Vagina (tissue), 2 donors: Measurements from ENCODE around the gene RASAL3.

ENCODE experiments used
- POLR2A ChIP-seq, 2 donors: fragments of 450-650 bp; IDR thresholded peaks; one replicate each; pipeline ENCODE4 v1.6.1; 2017; ENCODE audit warnings: antibody characterized with exemption in 2 of 2, mild to moderate bottlenecking in 2 of 2, moderate library complexity in 2 of 2
- POLR2AphosphoS5 ChIP-seq, 2 donors: sonication (generic); formaldehyde crosslinking; IDR thresholded peaks; one replicate each; pipeline ENCODE4 v1.9.0; 2017; ENCODE audit warnings: antibody characterized with exemption in 2 of 2, mild to moderate bottlenecking in 2 of 2, low read depth in 1 of 2; ENCODE audit not compliant: insufficient read depth in 1 of 2
- TF ChIP-seq, protein P1 (sequence below), 3 experiments: fragments of 450-650 bp in 2 of 3; fragments of 200-600 bp in 1 of 3; sonication (generic) in 1 of 3; IDR thresholded peaks; one replicate each; pipeline ENCODE4 v1.5.1; 2017 to 2019; ENCODE audit warnings: antibody characterized with exemption in 3 of 3, mild to moderate bottlenecking in 2 of 3, moderate library complexity in 2 of 3

DNA sequence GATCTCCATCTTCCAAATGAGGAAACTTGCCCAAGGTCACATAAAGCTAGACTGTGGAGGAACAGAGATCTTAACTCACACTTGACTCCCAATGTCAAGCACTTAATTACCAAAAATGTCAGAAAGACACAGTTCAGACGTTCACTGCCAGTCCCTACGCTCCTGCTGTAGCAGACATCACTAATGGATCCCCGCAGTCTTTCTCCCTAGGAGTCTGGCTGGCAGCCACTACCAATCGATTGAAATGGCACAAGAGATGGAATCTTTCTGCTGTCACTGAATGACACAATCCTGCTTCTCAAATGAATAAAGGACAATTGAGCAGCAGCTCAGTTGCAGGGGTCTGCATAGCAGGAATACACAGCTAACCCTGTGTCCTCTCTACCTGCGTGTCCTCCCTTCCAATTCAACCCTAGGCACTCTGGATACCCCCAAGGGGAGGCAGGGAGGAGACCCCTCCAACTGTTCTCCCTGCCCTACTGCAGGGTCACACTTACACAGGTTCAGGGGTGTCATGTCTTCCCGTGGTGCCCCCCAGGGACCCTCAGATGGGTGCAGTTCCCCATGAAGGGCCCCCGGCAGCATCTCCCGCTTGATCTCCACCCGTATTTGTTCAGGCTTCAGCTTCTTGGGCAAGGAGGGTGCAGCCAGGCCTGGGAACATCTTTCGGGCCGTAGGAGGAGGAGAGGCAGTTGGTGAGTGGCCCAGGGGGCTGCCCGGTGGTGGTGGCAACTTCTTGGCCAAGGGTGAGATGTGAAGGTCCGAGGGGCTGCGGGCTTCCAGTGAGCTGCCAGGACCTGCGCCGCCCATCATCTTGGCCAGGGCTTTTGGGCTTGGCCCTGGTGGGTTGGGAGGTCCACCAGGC is 37.6 kb downstream of the RASAL3 start:
- TF ChIP-seq, protein P1, sequence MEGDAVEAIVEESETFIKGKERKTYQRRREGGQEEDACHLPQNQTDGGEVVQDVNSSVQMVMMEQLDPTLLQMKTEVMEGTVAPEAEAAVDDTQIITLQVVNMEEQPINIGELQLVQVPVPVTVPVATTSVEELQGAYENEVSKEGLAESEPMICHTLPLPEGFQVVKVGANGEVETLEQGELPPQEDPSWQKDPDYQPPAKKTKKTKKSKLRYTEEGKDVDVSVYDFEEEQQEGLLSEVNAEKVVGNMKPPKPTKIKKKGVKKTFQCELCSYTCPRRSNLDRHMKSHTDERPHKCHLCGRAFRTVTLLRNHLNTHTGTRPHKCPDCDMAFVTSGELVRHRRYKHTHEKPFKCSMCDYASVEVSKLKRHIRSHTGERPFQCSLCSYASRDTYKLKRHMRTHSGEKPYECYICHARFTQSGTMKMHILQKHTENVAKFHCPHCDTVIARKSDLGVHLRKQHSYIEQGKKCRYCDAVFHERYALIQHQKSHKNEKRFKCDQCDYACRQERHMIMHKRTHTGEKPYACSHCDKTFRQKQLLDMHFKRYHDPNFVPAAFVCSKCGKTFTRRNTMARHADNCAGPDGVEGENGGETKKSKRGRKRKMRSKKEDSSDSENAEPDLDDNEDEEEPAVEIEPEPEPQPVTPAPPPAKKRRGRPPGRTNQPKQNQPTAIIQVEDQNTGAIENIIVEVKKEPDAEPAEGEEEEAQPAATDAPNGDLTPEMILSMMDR (IDR thresholded peaks at IDR 0.05): no peak
- TF ChIP-seq POLR2AphosphoS5 (IDR thresholded peaks at IDR 0.05; ENCODE audit: insufficient read depth in 1 of 2, low read depth in 1 of 2): no peak
- TF ChIP-seq POLR2A (IDR thresholded peaks at IDR 0.05): no peak
